ENCODE measurements around the gene PRSS53.

Gene PRSS53

GRCh38 chr16:31077024-31077423, 11.7 kb downstream of the PRSS53 start:
- no peak for DNase-seq

- DNase-seq = no peak
Observed at GRCh38 chr16:31076319-31076718, 12.4 kb downstream of the PRSS53 start.

GRCh38 chr16:31074814-31075183, 13.9 kb downstream of the PRSS53 start:
- DNase-seq = no peak

GRCh38 chr16:31073970-31074813, 14.6 kb downstream of the PRSS53 start, which contains the start of the genes ZNF646 and ZNF668:
Gene ZNF646 (plus strand): TSS chr16:31074422. CDS start chr16:31076325, 1,903 bp downstream.
Gene ZNF668 (minus strand): TSS chr16:31074240. CDS start chr16:31064459, 9,781 bp downstream.
- peak; percentile 99 for DNase-seq

- peak; percentile 91 for DNase-seq
Observed at GRCh38 chr16:31073142-31073969, 15.4 kb downstream of the PRSS53 start.

GRCh38 chr16:31072540-31073141, 16.1 kb downstream of the PRSS53 start:
- peak; percentile 64 for DNase-seq

DNA sequence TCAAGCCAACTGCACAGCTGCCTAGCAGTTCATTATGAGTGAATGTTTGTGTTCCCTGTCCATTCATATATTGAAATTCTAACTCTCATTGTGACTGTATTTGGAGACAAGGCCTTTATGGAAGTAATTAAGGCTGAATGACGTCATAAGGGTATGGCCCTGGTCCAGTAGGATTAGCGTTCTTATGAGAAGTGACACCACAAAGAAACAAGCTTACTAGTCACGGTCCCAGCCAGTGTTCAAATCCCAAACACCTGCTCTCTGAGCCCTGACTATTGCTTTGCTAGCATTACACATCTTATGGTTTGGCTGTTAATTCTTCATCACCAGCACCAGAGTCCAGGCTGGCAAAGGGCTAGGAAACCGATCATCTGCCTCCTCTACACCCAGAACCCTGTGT, 16.9 kb downstream of the PRSS53 start:
- peak; percentile 24 for DNase-seq

DNA sequence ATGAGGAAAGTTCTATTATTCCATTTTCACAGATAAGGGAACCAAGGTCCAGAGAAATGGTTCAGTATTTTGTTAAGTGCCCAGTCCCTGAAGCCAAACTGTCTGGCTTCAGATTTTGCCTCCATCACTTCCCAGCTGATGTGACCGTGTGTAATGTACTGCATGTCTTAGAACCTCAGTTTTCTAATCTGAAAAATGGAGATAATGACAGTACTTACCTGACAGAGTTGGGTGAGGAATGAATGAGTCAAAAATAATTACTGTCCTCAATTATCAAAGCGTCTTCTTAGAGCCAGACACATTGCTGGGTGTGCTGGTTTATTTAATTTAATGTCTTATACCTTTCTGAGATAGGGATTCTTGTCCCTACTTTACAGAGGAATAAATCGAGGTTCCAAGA, 21.4 kb downstream of the PRSS53 start:
- no peak for DNase-seq

DNA sequence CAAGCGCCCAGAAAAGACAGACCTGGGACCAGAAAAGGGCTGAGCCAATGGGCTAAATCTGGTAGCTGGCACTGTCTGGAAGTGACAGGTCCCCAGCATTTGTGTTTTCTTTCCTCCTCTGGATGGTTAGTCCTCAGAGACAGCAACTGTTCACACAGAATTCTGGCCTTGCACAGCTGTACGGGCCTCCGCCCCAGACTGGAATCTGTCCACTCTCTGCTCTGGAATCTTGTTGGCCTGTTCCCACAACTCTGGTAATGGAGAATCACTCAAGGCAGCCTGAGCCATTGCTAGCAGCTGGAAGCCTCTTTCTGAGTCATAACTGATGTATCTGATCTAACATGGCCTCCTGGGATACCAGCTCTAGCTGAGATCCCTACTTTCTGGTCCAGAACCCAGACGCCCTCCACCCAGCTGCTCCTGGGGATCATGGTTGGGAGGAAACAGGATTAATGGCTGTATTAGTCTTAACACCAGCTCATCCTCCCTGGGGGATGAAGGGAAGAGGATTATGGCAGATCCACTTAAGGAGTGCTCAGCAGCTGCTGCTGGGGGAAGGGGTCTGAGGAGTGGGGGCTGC, 23.8 kb downstream of the PRSS53 start:
- no peak for DNase-seq

DNA sequence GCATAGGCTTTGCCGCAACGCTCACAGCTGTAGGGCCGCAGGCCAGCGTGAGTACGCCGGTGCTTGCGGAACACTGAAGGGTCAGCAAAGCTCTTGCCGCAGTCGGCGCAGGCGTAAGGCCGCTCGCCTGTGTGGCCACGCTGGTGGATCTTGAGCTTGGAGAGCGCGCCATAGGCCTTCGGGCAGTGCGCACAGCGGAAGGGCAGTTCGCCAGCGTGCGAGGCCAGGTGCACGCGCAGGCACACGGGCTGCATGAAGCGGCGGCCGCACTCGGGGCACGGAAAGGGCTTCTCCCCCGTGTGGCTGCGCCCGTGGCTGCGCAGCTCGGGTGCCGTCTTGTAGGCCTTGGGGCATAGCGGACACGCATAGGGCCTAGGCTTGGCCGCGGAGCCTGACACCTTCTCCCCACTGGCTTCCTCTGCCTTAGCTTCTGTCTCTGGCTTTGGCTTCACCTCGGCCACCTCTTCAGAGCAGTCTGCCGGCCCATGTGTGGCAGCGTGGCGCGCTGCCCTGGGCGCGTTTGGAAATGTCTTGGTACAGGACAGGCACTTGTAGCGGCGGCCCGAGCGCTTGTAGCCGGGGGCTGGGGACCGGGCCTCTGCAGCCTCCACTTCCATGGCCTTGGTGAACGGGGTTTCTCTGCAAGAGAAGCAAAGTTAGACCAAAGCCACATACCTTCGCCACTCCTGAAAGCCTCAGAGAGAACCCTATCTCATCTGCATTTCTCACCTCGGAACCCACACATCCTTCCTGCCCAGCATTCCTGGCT, 24.7 kb downstream of the PRSS53 start:
- peak; percentile 56 for DNase-seq

GRCh38 chr16:31063495-31063842, 25.3 kb downstream of the PRSS53 start:
- no peak for DNase-seq

DNA sequence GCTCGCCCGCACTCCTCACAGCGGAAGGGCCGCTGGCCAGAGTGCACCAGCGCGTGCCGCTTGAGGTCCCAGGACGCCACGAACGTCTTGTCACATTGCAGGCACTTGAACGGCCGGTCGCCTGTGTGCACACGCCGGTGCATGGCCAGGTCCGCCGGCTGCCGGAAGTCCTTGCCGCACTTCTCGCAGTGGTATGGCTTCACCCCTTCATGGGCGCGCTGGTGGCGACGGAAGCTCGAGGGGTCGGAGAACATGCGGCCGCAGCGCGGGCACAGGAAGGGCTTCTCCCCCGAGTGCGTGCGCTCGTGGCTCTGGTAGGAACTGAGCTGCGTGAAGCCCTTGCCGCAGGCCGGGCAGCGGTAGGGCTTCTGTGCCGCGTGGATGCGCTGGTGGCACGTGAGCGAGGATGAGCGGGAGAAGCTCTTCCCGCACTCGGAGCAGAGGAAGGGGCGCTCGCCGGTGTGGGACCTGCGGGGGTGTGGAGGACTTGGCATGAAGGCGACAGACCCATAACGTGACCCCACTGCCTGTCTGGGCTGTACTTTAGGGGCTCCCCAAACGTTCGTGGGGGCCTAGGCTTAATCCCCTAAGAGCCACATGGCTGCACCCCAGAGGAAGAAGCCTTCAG, 26.8 kb downstream of the PRSS53 start:
- no peak for DNase-seq

- DNase-seq = no peak
Observed at GRCh38 chr16:31061126-31061812, 27.5 kb downstream of the PRSS53 start.

- no peak for DNase-seq
Observed at GRCh38 chr16:31055613-31056012, 33.1 kb downstream of the PRSS53 start.

DNA sequence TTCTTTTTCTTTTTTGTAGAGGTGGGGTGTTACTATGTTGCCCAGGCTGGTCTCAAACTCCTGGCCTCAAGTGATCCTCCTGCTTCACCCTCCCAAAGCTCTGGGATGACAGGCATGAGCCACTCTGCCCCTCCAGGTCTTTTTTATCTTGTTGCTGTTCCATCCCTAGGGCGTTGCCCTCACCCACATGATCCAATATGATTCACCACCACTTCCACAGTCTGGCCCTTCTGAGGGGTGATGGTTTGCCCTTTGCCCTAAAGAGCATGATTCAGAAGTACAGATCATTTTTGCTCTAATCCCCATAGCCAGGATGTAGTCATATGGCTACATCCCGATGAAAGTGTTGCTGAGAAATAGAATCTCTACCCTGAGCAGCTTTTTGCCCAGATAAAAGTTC, 36.6 kb downstream of the PRSS53 start:
- DNase-seq = no peak

- DNase-seq = no peak
Observed at GRCh38 chr16:31050280-31051030, 38.3 kb downstream of the PRSS53 start.

DNA sequence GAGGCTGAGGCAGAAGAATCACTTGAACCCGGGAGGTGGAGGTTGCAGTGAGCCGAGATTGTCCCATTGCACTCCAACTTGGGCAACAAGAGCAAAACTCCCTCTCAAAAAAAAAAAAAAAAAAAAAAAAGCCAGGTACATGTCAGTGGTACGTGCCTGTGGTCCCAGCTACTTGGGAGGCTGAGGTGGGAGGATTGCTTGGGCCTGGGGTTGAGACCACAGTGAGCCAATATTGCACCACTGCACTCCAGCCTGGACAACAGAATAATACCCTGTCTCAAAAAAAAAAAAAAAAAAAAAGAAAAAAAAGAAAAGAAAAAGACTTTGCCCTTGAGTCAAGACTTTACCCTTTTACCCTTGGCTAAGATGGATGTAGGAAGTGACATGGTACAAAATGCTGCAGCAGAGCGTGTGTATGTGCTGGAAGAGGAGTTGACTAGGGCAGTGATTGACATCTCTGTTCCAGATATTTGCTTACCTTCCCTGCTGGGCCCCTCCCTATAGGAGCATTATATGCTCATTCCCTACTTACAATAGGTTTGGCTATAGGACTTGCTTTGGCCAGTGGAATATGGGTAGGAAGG, 44.8 kb downstream of the PRSS53 start:
- DNase-seq = no peak

DNA sequence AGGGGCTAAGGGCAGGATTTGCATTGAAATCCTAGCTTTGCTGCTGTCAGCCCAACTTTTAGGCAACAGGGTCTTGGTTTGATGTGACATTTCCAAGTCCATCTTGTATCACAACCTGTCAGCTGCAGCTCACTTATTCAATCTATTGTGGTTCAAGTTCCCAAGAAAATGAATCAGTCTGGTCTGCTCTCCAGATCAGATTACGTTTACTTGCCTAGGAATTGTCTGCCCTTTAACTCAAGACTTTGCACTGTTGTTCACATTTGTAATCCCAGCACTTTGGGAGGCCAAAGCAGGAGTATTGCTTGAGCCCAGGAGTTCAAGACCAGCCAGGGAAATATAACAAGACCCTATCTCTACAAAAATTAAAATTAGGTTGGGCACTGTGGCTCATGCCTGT, 45.4 kb downstream of the PRSS53 start:
- DNase-seq = no peak

DNA sequence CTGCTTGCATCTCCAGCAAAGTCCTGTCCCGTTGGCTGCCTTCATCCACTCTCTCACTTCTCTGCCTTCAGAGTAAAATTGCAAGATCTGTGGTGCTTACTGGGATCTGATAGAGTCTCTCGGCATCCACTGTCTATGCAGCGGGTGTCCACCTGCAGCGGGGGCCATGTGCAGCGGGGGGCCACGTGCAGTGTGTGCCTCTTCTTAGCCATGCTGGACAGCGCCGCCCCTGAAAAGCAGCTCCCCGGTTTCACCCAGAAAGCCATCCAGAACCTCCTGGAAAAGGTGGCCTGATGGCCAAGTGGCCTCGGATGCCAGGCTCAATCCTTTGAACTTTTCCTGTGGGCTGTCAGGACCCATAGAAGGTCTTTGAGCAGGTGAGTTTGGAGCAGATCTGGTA, 45.9 kb downstream of the PRSS53 start:
- no peak for DNase-seq

- DNase-seq = no peak
Observed at GRCh38 chr16:31038993-31039392, 49.8 kb downstream of the PRSS53 start.
